ENCODE measurements around the gene LOC101059915.

- TF ChIP-seq MXI1 (conservative IDR thresholded peaks at IDR 0.05; ENCODE audit: poor library complexity, severe bottlenecking): no peak
- no peak for TF ChIP-seq CTCF (IDR thresholded peaks at IDR 0.05; ENCODE audit: poor library complexity, severe bottlenecking)
- no peak for TF ChIP-seq EZH2 (IDR thresholded peaks at IDR 0.05; ENCODE audit: borderline replicate concordance, insufficient read depth, low read length, poor library complexity, severe bottlenecking)
- TF ChIP-seq POLR2AphosphoS5 (IDR thresholded peaks at IDR 0.05): no peak
- no peak for TF ChIP-seq RAD21 (conservative IDR thresholded peaks at IDR 0.05)
- no peak for TF ChIP-seq EP300 (conservative IDR thresholded peaks at IDR 0.05; ENCODE audit: poor library complexity, severe bottlenecking)
- no peak for TF ChIP-seq REST (IDR thresholded peaks at IDR 0.05; ENCODE audit: borderline replicate concordance)
- TF ChIP-seq SMC3 (conservative IDR thresholded peaks at IDR 0.05; ENCODE audit: poor library complexity): no peak
Measured at GRCh38 chrX:71668248-71668595, 876 bp downstream of the LOC101059915 start.

Data from neural cell (in vitro differentiated cells).